Breast epithelium (tissue), 4 donors: ENCODE data around the gene QRFP. TPM values are rescaled to one million over a fixed set of nuclear protein-coding genes. Genes with fewer than 3 reads are reported as not detected.

Experiments used
- DNase-seq, 2 donors: peaks; one replicate each; pipeline ENCODE4 v3.0.0-alpha.2; 2019; ENCODE audit warnings: low spot score in 2 of 2
- H3K27ac ChIP-seq, 2 donors: fragments of 200-600 bp; sonication (generic) in 1 of 2; one replicate each; pipeline ENCODE4 v1.5.1; 2016 to 2019; ENCODE audit warnings: mild to moderate bottlenecking in 1 of 2
- H3K27me3 ChIP-seq, 2 donors: fragments of 200-600 bp; sonication (generic) in 1 of 2; one replicate each; pipeline versions ENCODE4 v1.5.1 to v1.6.0; 2017 to 2019; ENCODE audit warnings: control low read depth in 1 of 2, mild to moderate bottlenecking in 1 of 2
- H3K36me3 ChIP-seq: fragments of 200-600 bp; one replicate; pipeline ENCODE4 v1.5.1; 2019
- H3K4me1 ChIP-seq, 2 donors: fragments of 200-600 bp; sonication (generic); one replicate each; pipeline ENCODE4 v1.5.1; 2016 to 2019; ENCODE audit warnings: control low read depth in 1 of 2
- H3K4me3 ChIP-seq, 3 donors: fragments of 200-600 bp; sonication (generic); 1 replicate in 2 of 3; 2 replicates in 1 of 3; pipeline ENCODE4 v1.5.1; 2016 to 2019; ENCODE audit warnings: mild to moderate bottlenecking in 3 of 3, moderate library complexity in 2 of 3
- H3K9me3 ChIP-seq, 2 donors: fragments of 200-600 bp; sonication (generic) in 1 of 2; one replicate each; pipeline ENCODE4 v1.5.1; 2016 to 2019; ENCODE audit warnings: control low read depth in 1 of 2
- CTCF ChIP-seq, 3 donors: fragments of 450-650 bp; IDR thresholded peaks; one replicate each; pipeline ENCODE4 v1.5.1; 2016 to 2017; ENCODE audit warnings: antibody characterized with exemption in 3 of 3, mild to moderate bottlenecking in 3 of 3, moderate library complexity in 3 of 3
- POLR2A ChIP-seq: fragments of 450-650 bp; IDR thresholded peaks from one replicate; pipeline ENCODE4 v1.6.1; 2016; ENCODE audit warnings: antibody characterized with exemption, mild to moderate bottlenecking, moderate library complexity
- POLR2AphosphoS5 ChIP-seq, 3 donors: sonication (generic); formaldehyde crosslinking; IDR thresholded peaks; one replicate each; pipeline ENCODE4 v1.6.1; 2017; ENCODE audit warnings: antibody characterized with exemption in 3 of 3
- intact Hi-C: fragments of 100-400 bp; cut with DNase I; formaldehyde crosslinking; loops from one replicate; pipeline ENCODE4 v1.15.1; 2023; ENCODE audit warnings: low total_unique reads
- total RNA-seq, 3 donors: library from RNA; depleted of rRNA; stranded (reverse); fragments of >200 nt; gene quantifications; one replicate each; pipeline ENCODE4 v1.1.0, GENCODE V29; 2016

QRFP gene
- total RNA-seq, 3 donors from 2014 or later, result not detected

GRCh38 chr9:130893341-130894101 lies 3.1 kb downstream of the QRFP start:
- no peaks in the 10 kb centered on the region for H3K36me3 ChIP-seq

GRCh38 chr9:130892477-130893304 lies 3.9 kb downstream of the QRFP start:
- no peak for DNase-seq
- H3K27me3 ChIP-seq, result peaks cover 0 to 2% of the 10 kb centered on the region in 2 donors
- peaks cover 2% of the 10 kb centered on the region for H3K36me3 ChIP-seq
- no peak for TF ChIP-seq CTCF (IDR thresholded peaks at IDR 0.05)
- TF ChIP-seq POLR2A, result no peak
- no peak for TF ChIP-seq POLR2AphosphoS5 (IDR thresholded peaks at IDR 0.05)
- no peaks in the 10 kb centered on the region for H3K9me3 ChIP-seq
- no peaks in the 10 kb centered on the region for H3K4me1 ChIP-seq
- H3K27ac ChIP-seq, result peak overlapping the region in 1 of 2 donors; percentile 19
- H3K4me3 ChIP-seq, result no peak overlapping the region
- intact Hi-C loops, result no loop called here

More at GRCh38 chr9:130893341-130894101, 3.1 kb downstream of the QRFP start:
- Histone ChIP-seq H3K27me3 (peaks cover 0 to 7% of the 10 kb centered on the region in 2 donors), H3K27ac (peak overlapping the region in 1 of 2 donors; percentile 32), H3K4me3 (peak overlapping the region in 1 of 3 donors; percentile 11), H3K9me3 (no peaks in the 10 kb centered on the region), H3K4me1 (no peaks in the 10 kb centered on the region)
- TF ChIP-seq POLR2A, result no peak
- TF ChIP-seq POLR2AphosphoS5 (IDR thresholded peaks at IDR 0.05), result no peak
- TF ChIP-seq CTCF (IDR thresholded peaks at IDR 0.05), result no peak
- no peak for DNase-seq
- intact Hi-C loops, result no loop called here

- Histone ChIP-seq H3K27me3 (no peaks in the 10 kb centered on the region), H3K4me1 (no peaks in the 10 kb centered on the region), H3K36me3 (peaks cover 7% of the 10 kb centered on the region), H3K27ac (peak overlapping the region in 1 of 2 donors; percentile 7), H3K4me3 (no peak overlapping the region), H3K9me3 (no peaks in the 10 kb centered on the region)
- DNase-seq, result no peak
- TF ChIP-seq POLR2A, result no peak
- TF ChIP-seq POLR2AphosphoS5 (IDR thresholded peaks at IDR 0.05), result no peak
- no peak for TF ChIP-seq CTCF (IDR thresholded peaks at IDR 0.05)
- intact Hi-C loops, result no loop called here
Measured at GRCh38 chr9:130891688-130892476, 4.7 kb downstream of the QRFP start.

GRCh38 chr9:130890870-130891687 lies 5.5 kb downstream of the QRFP start:
- TF ChIP-seq POLR2A (no peak), CTCF (IDR thresholded peaks at IDR 0.05) (no peak), POLR2AphosphoS5 (IDR thresholded peaks at IDR 0.05) (no peak)
- Histone ChIP-seq H3K4me3 (no peak overlapping the region), H3K9me3 (no peaks in the 10 kb centered on the region), H3K27me3 (no peaks in the 10 kb centered on the region), H3K4me1 (no peaks in the 10 kb centered on the region), H3K27ac (no peak overlapping the region), H3K36me3 (peaks cover 7% of the 10 kb centered on the region)
- no peak for DNase-seq
- intact Hi-C loops, result no loop called here
